Subcutaneous abdominal adipose tissue (tissue), 5 donors: Measurements from ENCODE around the gene FBXL20.
A peak's percentile ranks its signal among the peaks of the same experiment; 100 is the strongest.

Experiments
- H3K27ac ChIP-seq: one replicate; pipeline ENCODE4 v1.7.0; 2013; ENCODE audit warnings: low read depth, mild to moderate bottlenecking, inconsistent platforms, low read length, moderate library complexity
- H3K27me3 ChIP-seq, 5 donors: one replicate each; pipeline ENCODE4 v1.7.0; 2013; ENCODE audit warnings: low read length in 5 of 5, inconsistent platforms in 1 of 5; ENCODE audit not compliant: control insufficient read depth in 5 of 5, insufficient read depth in 4 of 5
- H3K36me3 ChIP-seq, 5 donors: one replicate each; pipeline ENCODE4 v1.7.0; 2013; ENCODE audit warnings: low read length in 5 of 5; ENCODE audit not compliant: control insufficient read depth in 5 of 5, insufficient read depth in 5 of 5
- H3K4me1 ChIP-seq, 5 donors: one replicate each; pipeline ENCODE4 v1.7.0; 2013; ENCODE audit warnings: low read length in 5 of 5, mild to moderate bottlenecking in 3 of 5, moderate library complexity in 1 of 5; ENCODE audit not compliant: control insufficient read depth in 5 of 5, insufficient read depth in 5 of 5
- H3K4me3 ChIP-seq, 5 donors: one replicate each; pipeline ENCODE4 v1.7.0; 2013; ENCODE audit warnings: low read length in 5 of 5, low read depth in 1 of 5
- H3K9ac ChIP-seq, 5 donors: one replicate each; pipeline ENCODE4 v1.7.0; 2013; ENCODE audit warnings: low read length in 5 of 5, mild to moderate bottlenecking in 4 of 5, moderate library complexity in 3 of 5
- H3K9me3 ChIP-seq, 5 donors: one replicate each; pipeline ENCODE4 v1.7.0; 2013; ENCODE audit warnings: low read length in 5 of 5; ENCODE audit not compliant: control insufficient read depth in 5 of 5
- donor health status: healthy.
- donor health status: healthy.
- donor health status: healthy.
- donor health status: healthy.
- donor health status: healthy.

Gene FBXL20

DNA sequence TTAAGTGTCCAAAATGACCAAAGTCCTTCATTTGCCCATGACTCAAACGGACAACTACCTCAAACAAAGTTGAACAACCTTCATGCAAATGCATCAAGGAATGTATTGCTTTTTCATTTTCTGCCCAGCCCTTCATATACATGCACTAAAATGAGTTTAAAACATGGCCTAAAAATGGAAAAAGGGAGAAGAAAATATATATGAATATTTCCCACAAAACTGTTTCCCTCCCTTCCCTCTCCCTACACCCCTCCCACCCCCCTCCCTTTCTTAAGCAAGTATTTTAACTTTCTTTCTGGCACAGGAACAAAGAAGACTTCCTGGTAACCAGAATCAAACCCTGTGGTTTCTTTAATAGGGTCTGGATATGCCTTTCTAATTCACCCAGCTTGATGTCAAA lies 5.5 kb upstream of the FBXL20 start:
- Histone ChIP-seq H3K4me3 (no peak overlapping the region), H3K27me3 (no peaks in the 10 kb centered on the region), H3K4me1 (peaks cover 0 to 5% (median 3%) of the 10 kb centered on the region in 5 donors), H3K9me3 (no peaks in the 10 kb centered on the region), H3K9ac (no peak overlapping the region), H3K36me3 (peaks cover 20 to 52% (median 42%) of the 10 kb centered on the region in 5 donors), H3K27ac (no peak overlapping the region)

DNA sequence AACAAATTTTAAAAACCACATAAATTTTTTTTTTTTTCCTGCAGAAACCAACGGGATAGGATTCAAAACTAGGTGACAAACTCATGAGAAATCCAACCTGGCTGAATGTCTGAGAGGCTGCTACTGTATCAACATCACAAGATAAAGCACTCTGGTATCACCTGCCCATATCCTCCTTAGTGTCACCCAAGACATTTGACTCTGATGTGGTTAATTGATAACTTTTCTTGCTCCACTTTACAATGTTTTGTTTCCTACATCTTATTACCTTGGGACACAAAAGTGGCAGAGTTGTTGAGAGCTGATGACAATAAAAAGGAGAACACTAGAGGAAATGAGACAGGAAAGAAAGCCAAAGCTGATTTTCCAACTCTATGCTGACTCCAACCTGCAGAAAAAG lies 4.0 kb upstream of the FBXL20 start:
- Histone ChIP-seq H3K9me3 (no peaks in the 10 kb centered on the region), H3K36me3 (peaks cover 17 to 41% (median 32%) of the 10 kb centered on the region in 5 donors), H3K27me3 (no peaks in the 10 kb centered on the region), H3K27ac (no peak overlapping the region), H3K4me3 (no peak overlapping the region), H3K4me1 (peaks cover 0 to 15% (median 9%) of the 10 kb centered on the region in 5 donors), H3K9ac (no peak overlapping the region)

DNA sequence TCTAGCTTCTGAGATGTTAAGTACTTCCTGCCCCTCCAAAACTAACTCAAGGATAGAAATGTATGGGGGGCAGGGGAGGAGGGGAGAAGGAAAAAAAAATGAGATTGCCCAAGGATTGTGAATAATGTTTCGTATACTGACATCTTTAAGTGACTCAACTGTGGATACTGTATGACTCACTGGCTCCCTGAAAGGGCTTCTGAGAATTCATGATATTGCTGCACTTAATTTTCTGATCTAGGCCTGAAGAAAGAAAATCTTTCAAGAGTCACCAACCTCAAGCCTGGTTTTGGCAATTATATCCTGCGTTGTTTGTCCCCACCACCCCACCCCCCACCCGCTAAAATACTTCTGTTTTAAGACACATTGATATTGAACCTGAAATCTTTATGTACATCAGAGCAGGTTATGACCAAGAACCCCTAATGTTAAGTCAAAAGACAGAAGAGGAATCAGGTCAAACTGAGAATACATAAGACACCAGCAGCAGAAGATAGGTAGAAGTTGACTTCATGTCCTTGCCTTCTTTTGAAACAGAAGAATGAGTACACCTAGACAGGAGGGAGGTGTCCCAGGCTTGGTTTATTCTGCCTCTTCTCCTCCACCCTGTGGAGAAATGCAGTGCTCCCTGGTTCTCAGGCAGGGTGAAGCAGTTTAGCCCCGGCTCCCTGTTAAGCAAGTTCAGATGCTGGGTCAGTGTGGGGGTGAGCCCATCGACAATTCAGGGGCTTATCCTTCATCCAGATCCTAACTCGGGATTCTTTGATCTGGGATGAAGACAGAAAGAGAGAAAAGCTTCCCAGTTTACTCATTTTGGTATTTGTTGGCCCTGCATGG lies 3.3 kb upstream of the FBXL20 start:
- H3K27ac ChIP-seq: no peak overlapping the region
- H3K9me3 ChIP-seq: no peaks in the 10 kb centered on the region
- H3K9ac ChIP-seq: no peak overlapping the region
- H3K36me3 ChIP-seq: peaks cover 17 to 34% (median 25%) of the 10 kb centered on the region in 5 donors
- H3K4me3 ChIP-seq: no peak overlapping the region
- H3K27me3 ChIP-seq: no peaks in the 10 kb centered on the region
- peaks cover 0 to 22% (median 16%) of the 10 kb centered on the region in 5 donors for H3K4me1 ChIP-seq

DNA sequence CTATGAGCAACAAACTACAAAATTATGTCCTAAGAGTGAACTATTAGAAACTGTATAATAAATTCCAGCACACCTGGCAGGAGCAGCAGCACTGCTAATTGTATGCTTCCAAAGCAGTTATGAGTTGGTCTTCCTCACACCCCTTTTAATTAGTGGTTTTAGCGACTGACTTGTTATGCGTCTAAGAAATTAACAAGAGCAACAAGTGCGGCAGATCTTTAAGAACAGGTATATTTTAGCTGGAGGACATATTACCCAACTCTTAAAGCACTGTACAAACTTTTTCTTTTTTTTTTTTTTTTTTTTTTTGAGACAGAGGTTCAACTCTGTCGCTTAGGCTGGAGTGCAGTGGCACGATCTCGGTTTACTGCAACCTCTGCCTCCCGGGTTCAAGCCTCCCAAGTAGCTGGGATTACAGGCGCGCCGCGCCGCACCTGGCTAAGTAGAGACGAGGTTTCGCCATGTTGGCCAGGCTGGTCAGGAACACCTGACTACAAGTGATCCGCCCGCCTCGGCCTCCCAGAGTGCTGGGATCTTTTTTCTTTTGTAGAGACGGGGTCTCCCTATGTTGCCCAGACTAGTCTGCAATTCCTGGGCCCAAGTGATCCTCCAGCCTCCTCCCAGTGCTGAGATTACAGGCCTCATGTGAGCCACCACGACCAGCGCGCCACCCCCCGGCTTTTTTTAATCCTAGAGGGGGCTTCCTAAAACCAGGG lies 1.6 kb upstream of the FBXL20 start:
- Histone ChIP-seq H3K27me3 (no peaks in the 10 kb centered on the region), H3K4me1 (peaks cover 0 to 26% (median 17%) of the 10 kb centered on the region in 5 donors), H3K27ac (no peak overlapping the region), H3K9me3 (no peaks in the 10 kb centered on the region), H3K36me3 (peaks cover 7 to 17% (median 10%) of the 10 kb centered on the region in 5 donors), H3K9ac (no peak overlapping the region), H3K4me3 (no peak overlapping the region)

DNA sequence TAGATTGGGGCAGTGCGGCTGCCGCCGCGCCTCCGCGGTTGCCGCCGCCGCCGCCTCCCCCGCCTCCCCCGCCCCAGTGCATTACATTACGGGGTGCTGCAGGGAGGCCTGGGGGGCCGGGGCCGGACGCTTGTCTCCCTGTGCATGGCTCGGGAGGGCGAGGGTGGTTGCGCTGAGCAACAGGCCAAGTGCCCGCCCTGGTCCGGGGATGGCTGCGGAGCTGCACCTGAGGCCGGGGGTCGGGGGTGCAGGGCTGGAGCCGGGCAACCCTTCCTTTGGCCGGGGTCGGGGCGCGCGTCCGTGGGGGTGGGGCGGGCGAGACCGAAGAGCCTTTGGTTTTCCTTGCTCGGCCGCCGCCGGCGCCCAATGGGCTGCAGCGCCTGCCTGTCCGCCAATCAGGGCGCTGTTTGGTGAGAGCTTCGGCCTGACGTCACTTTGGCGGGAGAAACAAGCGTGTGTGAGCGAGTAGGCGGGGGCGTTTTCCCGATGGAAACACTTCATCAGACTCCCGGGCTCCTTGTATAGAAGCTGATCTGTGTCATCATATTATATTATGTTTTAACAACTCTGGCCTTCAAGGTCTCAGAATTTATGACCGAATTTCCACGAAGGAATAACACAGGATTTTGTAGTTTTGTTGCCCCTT lies 941 bp upstream of the FBXL20 start:
- peak overlapping the region; percentile 63 to 99 (median 96) for H3K4me3 ChIP-seq
- H3K9me3 ChIP-seq: no peaks in the 10 kb centered on the region
- H3K27ac ChIP-seq: peak overlapping the region; percentile 86
- peaks cover under 1 to 10% (median 6%) of the 10 kb centered on the region in 5 donors for H3K36me3 ChIP-seq
- H3K27me3 ChIP-seq: no peaks in the 10 kb centered on the region
- peak overlapping the region in 3 of 5 donors; percentile 69 to 84 (median 77) for H3K9ac ChIP-seq
- H3K4me1 ChIP-seq: peaks cover 0 to 26% (median 17%) of the 10 kb centered on the region in 5 donors

DNA sequence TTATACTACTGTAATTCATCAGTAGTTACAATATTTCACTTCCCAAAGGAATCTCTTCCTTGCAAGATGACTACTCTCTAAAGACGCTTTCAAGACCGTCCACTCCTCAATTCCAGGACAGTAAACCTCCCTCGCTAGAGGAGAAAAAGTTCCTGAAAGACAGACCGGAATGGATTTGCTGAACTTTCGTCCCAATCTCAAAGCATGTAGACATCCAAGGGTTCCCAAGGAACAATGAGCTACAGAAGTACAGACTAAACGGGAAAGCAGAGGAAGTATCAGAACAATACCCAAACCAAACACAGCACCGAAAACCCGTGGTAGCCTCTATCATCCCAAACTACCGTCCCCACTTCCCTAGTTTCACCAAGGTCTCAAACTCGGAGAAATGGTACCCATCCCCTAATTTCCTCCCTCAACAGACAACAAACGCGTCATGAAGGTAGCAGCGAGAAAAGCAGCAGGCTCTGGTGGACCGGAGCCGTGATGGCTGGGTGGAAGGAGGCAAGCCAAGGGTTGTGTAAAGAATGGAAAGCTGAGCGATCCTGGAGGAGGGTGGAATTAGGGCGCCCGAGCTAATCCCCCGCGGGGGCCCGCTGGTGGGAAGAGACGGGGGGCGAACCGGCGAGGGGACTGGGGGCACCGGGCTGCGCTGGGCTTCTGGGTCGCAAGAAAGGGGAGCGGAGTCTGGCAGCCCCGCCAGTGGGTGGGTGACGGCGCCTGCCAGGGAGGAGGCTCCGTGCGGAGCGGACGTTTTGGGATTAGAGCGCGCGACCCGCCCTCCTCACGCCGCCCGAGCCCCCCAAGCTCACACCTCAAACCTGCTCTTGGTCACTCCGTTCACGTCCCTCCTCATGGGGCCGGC lies 647 bp downstream of the FBXL20 start:
- H3K27me3 ChIP-seq: no peaks in the 10 kb centered on the region
- peak overlapping the region; percentile 88 to 99 (median 96) for H3K4me3 ChIP-seq
- peak overlapping the region; percentile 69 to 94 (median 83) for H3K9ac ChIP-seq
- no peaks in the 10 kb centered on the region for H3K9me3 ChIP-seq
- peaks cover 0 to 26% (median 17%) of the 10 kb centered on the region in 5 donors for H3K4me1 ChIP-seq
- peaks cover 0 to 5% (median 0%) of the 10 kb centered on the region in 5 donors for H3K36me3 ChIP-seq
- peak overlapping the region; percentile 86 for H3K27ac ChIP-seq

DNA sequence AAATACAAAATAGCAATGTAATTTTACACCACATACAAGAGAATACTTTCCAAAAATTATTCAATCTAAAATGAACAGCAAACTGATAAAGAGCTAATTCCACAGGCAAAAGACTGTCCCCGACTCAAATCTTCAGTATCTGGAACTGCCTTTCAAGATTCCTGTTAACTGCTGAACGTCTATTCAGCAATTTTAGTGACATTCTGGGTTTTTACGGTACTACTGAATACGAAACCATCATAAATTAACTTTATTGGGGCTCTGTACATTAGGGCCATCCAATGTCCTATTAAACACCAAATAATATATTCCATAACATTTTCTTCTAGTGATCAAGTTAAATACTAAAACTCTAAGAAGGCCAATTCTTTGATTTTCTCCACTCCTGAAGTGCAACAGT lies 1.6 kb downstream of the FBXL20 start:
- Histone ChIP-seq H3K27ac (no peak overlapping the region), H3K9ac (peak overlapping the region in 3 of 5 donors; percentile 5 to 94 (median 83))

DNA sequence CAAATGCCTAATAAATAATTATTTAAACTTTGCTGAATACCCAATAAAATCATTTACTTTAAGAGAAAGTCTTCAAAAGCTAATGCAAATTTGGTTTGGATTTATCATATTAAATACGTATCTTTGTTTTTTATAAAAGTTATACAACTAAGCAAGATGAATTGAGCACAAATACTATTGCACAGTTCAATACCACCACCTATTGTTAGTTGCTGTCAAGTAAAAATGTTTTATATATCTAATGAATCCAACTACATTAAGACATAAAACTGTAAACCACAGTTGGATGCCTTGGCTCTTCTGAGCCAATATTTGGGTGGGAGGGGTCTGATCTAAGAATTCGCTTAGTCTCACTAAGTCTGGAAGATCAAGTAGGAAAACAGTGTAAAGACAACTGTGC lies 7.7 kb downstream of the FBXL20 start:
- Histone ChIP-seq H3K27ac (no peak overlapping the region), H3K36me3 (no peaks in the 10 kb centered on the region), H3K27me3 (no peaks in the 10 kb centered on the region), H3K9ac (no peak overlapping the region), H3K4me3 (no peak overlapping the region), H3K4me1 (peaks cover 0 to 4% (median 0%) of the 10 kb centered on the region in 5 donors), H3K9me3 (no peaks in the 10 kb centered on the region)

More for the DNA sequence above, 1.6 kb downstream of the FBXL20 start:
- Histone ChIP-seq H3K9me3 (no peaks in the 10 kb centered on the region), H3K4me1 (peaks cover 0 to 26% (median 17%) of the 10 kb centered on the region in 5 donors), H3K27me3 (no peaks in the 10 kb centered on the region), H3K4me3 (peak overlapping the region in 2 of 5 donors; percentile 95 to 99), H3K36me3 (no peaks in the 10 kb centered on the region)

DNA sequence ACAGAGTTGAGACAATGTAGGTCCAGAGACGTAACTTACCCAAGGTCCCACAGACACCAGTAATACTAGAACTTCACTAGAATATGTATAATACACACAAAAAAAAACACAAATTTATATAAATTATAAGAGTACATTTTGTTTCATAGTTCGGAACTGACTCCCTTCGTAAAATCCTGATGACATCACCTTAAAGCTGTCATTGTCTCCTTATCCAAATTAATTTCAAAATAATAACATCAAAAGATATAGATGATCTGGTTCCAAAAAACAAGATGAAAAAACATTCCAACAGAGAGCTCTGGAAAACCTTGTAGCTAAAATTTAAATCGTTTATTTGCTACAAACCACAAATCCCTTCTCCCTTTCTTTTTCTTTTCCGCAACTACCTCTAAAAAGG lies 10.0 kb downstream of the FBXL20 start:
- Histone ChIP-seq H3K9me3 (no peaks in the 10 kb centered on the region), H3K27ac (no peak overlapping the region), H3K9ac (no peak overlapping the region), H3K27me3 (no peaks in the 10 kb centered on the region), H3K4me1 (peaks cover 0 to 4% (median 0%) of the 10 kb centered on the region in 5 donors), H3K4me3 (no peak overlapping the region), H3K36me3 (peaks cover 2 to 8% (median 4%) of the 10 kb centered on the region in 5 donors)
